Measurements from ENCODE around the gene BRIP1.

- TF ChIP-seq GABPA (IDR thresholded peaks at IDR 0.05; ENCODE audit: low read depth), result no peak
- TF ChIP-seq CTCF (IDR thresholded peaks at IDR 0.05), result peak; percentile 93
- TF ChIP-seq RXRA (IDR thresholded peaks at IDR 0.05; ENCODE audit: borderline replicate concordance, low read depth), result no peak; the same call in 1 of the 2 replicates
These were observed 227.4 kb downstream of the BRIP1 start for GRCh38 chr17:61635913-61636432.

All from SK-N-SH (cell line).